GM20431 (cell line): ENCODE measurements around the gene KRT78.
"Not testable (repeated sequence)": the region's sequence is repeated elsewhere in the genome, so short reads cannot be mapped to it uniquely, and the experiment has no call there.

Experiments used
- in situ Hi-C: fragments of 300-500 bp; cut with MseI, MboI; formaldehyde crosslinking; loops from one replicate; pipeline ENCODE4 v1.15.0; 2020; ENCODE audit warnings: low sequenced_read_pairs; ENCODE audit not compliant: unreplicated experiment

The KRT78 gene

DNA sequence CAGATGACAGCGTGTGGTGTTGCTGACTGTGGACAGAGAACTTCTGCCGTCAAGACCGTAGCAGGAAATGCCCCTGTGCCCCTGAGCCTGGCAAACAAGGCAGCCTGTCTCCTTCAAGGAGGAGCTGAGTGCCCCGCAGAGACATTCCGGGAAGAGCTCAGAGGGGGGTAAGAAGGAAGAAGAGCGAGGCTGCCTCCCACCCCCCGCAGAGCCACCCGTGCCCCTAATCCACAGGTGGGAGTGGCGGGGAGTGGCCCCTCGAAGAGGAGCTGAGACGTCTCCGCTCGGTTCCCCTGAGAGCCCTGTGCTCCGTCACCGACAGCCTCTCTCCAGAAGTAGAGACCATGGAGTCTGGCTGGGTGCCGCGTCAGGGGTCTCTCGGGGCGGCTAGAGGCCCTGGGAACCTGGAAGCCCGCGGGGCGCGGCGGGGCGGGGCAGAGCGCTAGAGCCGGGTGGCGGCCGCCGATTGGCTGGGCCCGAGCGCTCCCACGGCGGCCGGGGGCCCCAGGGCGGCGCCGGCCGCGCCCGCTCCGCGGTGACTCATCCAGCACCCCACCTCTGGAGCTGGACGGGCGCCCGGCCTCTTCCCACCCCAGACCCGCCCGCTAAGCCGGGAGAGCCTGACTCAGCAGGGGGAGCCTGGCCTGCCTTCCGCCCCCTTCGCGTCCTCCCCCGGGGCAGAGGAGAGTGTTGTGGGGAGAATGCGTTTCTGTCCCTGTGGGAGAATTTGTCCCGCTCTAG lies 25.2 kb upstream of the KRT78 start:
- in situ Hi-C loops = loop anchor here (10.0 kb wide), 1 partner anchor 289 kb away; no protein-coding TSS in a partner anchor

DNA sequence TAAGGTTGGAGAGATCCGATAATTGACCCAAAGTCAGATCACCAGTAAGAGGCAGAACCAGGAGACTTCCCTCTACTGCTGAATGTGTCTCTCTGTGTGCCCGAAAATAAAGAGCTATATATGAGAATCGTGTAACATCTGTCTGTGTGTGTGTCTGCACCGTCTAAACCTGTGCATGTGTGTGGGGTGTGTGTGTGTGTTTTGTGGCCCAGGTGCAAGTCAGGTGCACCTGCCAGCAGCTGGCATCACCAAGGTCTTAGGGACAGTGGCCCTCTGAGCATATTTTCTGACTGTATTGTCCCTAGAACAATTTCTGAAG lies 24.7 kb upstream of the KRT78 start:
- in situ Hi-C loops = loop anchor here (10.0 kb wide), 1 partner anchor 289 kb away; no protein-coding TSS in a partner anchor

DNA sequence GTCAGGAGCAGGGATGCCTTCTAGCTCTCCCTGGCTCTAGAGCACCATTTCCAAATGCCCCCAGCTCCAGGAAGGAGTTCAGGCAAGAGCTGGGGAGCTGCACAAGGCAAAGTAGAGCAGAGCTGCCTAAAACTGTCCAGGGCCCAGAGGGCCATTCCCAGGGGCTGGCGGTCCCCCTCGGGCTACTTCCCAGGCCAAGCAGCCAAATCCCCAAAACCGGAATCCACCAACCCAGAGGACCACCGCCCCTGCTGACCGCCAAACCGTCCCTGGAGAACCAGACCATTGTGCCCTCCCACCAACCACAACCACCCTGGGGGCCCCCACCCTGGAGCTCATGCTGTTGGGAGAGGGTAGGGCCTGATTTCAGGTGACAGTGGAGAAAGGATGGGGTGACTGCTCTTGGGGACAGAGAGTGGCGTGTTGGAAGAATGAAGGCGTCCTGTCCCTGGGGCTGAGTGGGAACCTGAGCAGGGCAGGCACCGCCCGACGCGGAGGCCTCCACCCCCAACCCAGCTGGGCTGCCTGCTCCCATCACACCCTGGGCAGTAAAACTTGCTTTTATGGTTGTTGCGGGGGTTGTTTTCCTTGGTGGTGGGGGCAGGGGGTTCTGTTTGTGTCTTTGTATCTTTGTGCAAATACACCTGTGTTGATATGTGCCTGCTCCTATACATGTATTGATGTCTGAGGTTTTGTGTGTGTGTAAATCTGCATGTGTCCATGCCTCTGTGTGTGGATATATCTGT lies 24.0 kb upstream of the KRT78 start:
- in situ Hi-C loops = loop anchor here (10.0 kb wide), 1 partner anchor 288 kb away; no protein-coding TSS in a partner anchor

DNA sequence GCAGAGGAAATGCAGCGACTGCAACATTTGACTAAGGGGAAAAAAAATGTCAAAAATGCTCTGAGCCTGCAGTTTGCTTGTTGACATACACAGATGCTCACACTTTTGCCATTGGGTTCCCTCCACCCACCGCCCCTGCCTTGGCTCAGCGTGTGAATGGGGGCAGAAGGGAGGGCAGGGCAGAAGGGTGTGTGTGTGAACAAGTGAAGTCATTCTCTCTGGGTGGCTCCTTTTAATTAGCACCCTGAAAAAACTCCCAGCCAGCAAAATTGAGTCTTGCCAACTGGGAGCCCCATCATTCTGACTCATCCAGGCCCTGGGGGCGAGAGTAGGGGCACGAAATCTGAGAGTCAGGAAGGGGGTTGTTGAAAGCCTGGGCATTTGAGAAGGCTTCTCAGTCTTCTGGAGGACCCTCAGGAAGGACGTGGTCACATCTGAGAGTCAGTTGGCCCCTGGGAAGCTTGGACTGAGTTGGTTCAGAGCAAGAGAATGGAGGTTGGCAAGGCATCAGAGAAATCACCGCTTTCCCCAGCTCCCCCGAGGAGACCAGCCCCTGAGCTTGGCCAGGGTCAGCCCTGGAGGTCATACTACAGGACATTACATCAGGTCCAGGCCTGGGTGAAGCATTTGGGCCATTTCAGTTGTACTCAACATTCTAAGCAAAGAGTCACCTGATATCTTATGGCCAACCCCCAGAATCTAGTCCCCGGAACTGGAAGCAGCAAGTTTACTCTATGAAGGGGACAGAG lies 22.7 kb upstream of the KRT78 start:
- in situ Hi-C loops = loop anchor here (10.0 kb wide), 1 partner anchor 287 kb away; no protein-coding TSS in a partner anchor

DNA sequence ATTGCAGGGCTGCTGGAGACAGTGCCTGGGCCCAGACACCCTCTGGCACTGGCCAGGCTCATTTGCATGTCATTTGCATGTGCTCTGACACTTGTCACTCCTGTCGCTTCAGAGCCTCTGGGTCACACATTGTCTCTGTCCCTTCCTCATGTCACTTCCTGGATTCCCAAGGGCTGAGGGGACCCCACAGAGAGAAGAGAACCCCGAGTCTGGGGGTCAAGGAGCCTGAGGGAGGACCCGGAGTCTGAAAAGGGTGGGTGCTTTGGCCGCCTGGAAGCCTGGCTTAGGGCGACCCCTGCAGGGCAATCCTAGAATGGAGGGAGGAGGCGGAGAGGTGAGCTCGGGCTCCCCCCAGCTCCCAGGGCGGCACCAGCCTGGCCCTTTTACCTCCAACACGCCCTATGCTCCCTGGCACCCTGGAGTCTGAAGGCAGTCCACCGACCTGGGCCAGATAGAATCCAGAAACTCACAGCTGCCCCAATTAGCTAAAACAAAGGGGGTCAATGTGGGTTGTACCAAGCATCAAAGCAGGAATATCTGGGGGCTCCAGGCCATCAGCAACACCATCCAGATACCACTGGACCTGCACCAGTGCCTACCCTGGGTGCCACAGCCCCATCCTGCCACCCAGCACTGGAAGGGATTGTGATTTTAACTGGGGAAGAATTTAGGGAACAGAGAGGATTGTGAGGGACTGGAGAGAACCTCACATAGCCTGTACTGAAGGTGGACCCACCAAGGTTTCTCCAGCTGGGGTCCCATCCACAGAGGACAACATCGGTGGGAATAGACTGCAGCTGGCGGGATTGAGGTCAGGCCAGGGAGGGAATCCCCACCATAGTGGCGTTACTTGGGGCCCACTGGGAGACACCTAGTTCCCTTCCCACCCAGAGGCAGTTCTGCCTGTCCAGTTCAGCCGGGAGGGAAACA lies 21.8 kb upstream of the KRT78 start:
- in situ Hi-C loops = loop anchor here (10.0 kb wide), 1 partner anchor 286 kb away; no protein-coding TSS in a partner anchor

DNA sequence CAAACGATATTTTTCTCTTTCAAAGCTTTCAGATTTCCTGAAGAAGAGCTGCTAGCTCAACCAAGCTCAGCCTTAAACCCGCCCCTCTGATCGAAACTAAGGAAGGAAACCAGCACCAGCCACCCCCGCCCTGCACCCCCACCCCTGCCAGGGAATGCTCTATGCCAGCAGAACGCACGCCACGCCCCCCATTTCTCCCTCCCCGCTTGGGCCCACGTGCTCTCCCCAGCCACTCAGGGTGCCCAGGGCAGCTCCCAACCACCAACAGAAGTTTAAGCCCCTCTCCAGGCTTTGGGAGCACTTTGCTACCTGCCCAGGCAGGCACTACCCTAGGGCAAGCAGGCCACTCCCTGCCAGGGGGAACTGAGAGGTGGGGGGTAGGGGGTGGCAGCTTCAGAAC lies 18.8 kb upstream of the KRT78 start:
- in situ Hi-C loops = no loop called here

DNA sequence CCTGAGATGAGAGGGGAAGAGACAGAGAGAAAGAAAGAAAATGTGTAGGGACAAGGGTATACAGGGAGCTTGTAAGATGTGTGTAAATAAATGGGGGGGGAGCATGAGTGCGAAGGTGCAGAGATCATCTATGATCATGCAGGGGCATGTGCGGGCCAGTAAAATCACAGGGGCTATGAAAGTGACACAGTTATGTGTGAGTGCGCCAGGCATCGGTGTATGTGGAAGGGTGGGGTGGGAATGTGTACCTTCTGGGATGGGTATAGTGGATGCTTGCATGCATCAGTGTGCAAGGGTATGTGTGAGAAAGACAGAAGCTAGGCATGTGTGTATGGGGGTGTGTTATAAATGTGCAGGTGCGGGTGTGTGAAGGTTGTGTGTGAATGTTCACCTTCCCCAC lies 18.4 kb upstream of the KRT78 start:
- in situ Hi-C loops = no loop called here

DNA sequence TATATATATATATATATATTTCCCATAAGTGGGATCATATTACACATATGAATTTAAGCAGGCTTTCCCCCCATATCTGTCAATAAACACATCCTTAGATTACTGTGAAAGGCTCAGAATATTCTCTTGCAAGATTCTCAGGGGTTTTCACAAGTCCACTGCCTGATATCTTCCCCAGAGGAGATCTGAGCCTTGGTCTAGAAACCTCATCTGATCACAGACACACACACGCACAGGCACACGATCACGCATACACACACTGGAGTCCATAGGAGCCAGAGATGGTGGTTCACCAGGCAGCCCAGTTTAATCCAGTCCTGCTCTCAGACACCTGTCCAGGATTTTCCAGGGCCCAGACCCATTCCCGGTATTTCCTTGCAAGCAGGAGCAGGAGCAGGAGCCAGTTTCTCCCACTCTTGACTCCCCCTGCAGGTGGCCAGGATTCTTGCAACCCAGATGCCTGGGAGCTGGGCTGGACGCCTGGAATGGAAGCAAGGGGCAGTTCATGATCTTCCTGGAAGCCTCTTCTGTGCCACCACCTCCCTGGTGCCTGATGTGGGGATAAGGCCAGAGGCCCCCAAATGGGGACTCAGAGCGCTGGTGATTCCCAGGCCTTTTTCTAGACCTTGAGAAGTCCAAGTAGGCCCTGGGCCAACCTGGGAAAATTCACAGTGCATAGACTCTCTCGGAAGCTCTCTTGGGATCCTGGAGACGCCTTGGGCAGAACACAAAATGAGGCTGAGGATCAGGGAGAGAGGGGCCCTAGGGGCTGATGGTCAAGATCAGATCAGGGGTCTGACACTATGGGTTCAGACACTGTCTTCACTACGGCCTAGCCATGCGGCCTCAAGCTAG lies 16.5 kb upstream of the KRT78 start:
- in situ Hi-C loops = no loop called here

DNA sequence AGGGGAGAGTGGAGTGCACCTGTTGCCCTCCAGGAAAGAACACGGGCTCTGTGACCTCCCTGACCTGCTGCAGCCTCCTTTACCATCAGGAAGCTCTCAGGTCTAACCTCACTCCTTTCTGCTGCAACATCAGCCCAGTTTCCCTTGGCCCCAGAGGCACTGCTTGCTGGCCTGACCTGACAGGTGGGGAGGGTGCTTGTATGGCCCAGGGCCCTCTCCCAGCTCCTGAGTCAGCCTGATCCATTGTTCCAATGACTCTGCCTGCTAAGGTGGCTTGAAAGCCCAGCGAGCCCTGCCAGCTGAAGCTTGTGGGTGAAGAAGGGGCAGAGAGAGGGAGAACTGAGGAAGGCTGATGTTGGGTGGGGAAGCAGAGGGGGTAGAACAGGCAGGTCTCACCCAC lies 13.2 kb upstream of the KRT78 start:
- in situ Hi-C loops = no loop called here

DNA sequence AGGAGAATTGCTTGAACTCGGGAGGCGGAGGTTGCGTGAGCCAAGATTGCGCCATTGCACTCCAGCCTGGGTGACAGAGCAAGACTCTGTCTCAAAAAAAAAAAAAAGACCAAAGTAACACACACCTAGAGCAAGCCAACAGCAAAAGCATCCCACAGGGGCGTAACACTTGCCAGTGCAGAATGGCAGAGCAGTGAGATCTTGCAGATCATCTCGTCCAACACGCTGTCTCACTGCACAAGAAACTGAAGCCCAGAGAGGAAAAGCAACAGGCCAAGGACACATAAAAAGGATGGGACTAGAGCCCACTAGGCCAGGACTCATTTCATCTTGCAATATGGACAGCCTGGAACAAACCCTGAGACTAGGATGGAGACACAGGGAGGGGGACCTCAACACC lies 12.7 kb upstream of the KRT78 start:
- in situ Hi-C loops = no loop called here

DNA sequence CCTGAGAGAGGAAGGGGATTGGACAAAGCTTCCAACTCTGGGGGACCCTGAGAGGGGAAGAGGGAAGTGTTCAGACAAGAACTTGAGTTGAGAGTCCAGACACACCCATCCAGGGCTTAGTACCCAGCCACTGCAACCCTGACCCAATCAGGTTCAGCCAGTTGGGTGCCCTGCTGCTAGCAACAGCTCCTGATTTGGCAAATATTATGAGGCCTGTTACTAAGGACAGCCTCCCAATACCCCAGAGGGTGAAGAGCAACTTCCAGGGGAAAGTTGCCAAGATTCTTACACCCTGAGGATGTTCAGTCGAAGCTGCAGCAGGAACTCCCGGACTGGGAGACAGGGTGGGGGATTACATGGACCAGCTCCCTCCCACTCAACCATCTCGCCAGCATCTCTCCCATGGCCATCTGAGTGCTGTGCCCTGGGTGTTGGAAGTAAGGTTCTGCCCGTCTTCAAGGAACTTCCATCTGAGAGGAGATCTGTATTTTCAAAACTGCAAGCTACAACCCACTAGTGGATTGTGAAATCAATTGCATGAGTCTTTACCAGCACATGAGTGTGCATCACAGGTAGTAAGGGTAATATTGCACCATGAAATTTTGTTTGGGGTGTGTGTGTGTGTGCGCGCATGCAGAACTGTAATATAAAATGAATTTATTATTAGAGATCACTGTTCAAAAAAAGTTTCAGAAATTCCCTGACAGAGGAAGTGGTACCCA lies 11.5 kb upstream of the KRT78 start:
- in situ Hi-C loops = no loop called here

DNA sequence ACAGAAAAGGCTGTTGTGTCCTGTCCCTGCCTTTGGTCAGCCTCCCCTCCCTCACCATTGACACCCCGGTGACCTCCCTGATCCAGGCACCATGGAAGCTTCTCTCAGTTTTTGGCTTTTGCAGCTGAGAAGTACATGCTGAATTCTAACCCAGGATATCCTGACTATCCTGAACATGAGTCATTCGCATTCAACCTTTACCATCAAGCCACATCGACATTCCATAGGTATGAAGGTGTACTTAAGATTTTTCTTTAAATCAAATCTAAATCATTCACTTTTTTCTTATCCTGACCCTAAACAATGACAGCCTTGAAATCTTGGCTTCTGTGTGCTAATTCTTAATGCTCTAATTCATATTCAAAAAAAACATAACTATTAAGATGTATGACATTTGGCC lies 8.7 kb upstream of the KRT78 start:
- in situ Hi-C loops = no loop called here

DNA sequence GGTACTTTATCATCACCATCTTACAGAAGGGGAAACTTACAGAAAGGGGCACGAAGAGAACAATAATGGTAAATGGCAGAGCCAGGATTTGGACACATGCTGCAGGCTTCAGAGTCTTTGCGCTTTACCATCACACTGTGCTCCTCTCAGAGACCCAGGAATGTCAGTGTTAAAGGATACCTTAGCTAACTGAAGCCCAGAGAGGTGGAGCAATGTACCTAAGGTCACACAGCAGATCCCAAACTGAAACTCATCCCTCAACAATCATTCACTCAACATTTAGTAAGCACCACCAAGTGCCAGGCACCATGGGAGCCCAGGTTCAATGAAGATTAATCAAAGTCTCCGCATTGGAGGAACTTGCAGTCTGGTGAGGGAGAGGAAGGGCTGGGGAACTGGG lies 8.0 kb upstream of the KRT78 start:
- in situ Hi-C loops = no loop called here

DNA sequence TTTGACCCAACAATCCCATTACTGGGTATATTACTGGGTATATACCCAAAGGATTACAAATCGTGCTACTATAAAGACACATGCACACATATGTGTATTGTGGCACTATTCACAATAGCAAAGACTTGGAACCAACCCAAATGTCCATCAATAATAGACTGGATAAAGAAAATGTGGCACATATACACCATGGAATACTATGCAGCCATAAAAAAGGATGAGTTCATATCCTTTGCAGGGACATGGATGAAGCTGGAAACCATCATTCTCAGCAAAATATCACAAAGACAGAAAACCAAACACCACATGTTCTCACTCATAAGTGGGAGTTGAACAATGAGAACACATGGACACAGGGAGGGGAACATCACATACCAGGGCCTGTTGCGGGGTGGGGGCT lies 7.3 kb upstream of the KRT78 start:
- in situ Hi-C loops = not testable (repeated sequence)

DNA sequence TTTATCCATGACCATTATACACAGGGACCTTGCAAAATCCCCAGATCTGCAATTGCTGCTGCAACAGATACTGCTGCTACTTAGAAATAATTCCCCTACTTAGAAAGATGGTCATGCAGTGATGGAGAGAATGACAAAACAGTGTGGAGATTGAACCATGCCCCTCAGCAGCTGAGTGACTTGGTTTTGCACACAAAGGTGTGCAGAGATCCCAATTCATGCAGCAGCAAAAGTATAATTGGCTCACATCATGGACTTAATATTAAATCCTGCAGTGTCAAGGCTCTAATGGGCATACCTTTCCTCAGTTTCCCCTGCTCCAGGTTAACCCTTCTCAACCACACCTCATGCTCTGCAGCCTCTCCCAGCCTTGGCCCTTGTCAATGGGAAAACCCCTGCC lies 3.0 kb upstream of the KRT78 start:
- in situ Hi-C loops = no loop called here

DNA sequence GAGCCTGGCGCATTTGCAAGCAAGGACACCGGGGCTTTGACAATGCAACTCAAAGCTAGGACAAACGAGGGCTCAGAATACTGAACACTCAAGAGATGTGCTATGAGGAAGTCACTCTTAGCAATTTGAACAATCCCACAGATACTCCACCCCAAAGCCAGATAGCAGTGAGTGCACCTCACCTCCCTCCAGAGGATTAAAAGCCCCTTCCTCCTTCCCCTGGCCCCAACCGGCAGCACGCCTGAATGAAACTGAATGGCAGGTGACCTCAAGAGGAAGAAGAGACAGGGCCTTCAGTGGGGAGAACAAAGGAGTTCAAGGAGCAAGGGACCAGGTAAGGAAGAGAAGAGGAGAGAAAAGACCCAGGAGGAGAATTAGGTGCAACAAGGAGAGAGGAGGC lies 1.9 kb upstream of the KRT78 start:
- in situ Hi-C loops = no loop called here

DNA sequence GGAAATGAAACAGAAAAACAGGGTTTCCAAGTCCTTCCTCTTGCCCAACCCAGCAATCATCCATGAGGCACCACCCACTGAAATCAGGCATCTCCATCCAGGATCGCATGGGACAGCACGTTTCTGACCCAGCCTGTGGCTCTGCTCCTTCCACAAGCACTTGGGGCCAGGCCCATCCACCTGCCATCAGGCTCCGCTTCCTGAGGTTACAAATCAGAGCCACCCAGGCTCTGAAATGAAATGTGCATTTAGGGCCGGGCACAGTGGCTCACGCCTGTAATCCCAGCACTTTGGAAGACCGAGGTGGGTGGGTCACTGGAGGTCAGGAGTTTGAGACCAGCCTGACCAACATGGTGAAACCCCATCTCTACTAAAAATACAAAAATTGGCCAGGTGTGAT lies 717 bp upstream of the KRT78 start:
- in situ Hi-C loops = no loop called here

DNA sequence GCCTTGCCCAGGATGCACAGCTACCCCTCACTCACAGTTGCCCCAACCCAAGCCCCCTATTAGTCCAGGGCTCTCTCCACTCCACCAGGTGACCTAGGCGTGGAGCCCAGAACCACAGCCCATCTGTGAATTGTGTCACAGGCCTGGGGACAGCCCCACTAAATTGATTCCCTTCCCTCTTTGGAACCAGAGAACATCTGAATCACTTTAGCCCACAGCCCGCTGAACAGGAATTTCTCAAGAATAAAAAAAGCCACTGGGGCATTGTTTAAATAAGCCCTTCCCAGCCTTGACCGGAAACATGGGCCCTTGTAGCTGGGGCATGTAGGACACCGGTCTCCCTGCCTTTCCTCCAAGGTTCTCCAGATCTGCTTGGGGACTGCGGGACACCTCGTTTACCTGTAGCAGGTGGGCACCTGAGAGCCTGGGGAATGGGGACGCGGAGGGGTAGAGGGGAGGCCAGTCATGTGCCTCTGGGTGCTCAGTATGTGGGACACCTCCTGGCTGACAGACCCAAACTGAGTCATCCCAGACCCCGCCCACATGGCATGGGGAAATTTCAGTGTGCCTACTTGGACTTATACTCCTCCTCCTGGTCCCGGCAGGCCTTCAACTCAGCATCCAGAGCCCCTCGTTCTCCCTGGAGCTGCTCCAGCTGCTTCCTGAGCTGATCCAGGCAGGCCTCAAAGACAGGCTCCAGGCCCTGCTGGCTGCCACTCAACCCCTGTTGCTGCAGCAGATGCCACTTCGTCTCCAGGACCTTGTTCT lies 1.3 kb downstream of the KRT78 start:
- in situ Hi-C loops = no loop called here
